SK-N-SH (cell line): ENCODE data around the gene SPTBN1. TPM values are rescaled to one million over a fixed set of nuclear protein-coding genes. Genes with fewer than 3 reads are reported as not detected.

Experiments used
- CTCF ChIA-PET: fragments of 300-600, 350-600 bp; formaldehyde crosslinking; extraction: SDS; loops from one replicate; lab custom pipeline; 2021; lab: Yijun Ruan, JAX
- POLR2A ChIA-PET: fragments of 350-600 bp; sonication (Branson Sonifier 250); formaldehyde crosslinking; extraction: SDS; loops from one replicate; lab custom pipeline; 2020; ENCODE audit warnings: antibody characterized with exemption, inconsistent platforms; lab: Yijun Ruan, JAX
- DNase-seq: peaks from one replicate; pipeline ENCODE4 v3.0.0; 2012
- H2AFZ ChIP-seq: fragments of 200-600 bp; sonication (generic); 2 replicates; pipeline ENCODE4 v1.8.1; 2016; ENCODE audit warnings: antibody characterized with exemption, mild to moderate bottlenecking, low read depth
- H3F3A ChIP-seq: fragments of 200-600 bp; sonication (generic); replicated peaks from 2 replicates; pipeline ENCODE3; 2016; ENCODE audit warnings: antibody characterized with exemption, mild to moderate bottlenecking; ENCODE audit not compliant: insufficient read depth
- H3K27ac ChIP-seq, 2 experiments: fragments of 200-500 bp in 1 of 2; fragments of 200-600 bp in 1 of 2; sonication (Bioruptor generic) in 1 of 2; sonication (generic), shearing (Covaris generic) in 1 of 2; 2 replicates each; pipeline versions ENCODE4 v1.5.1 to v1.6.1; 2014 to 2016; ENCODE audit warnings: low read depth in 2 of 2, inconsistent platforms in 1 of 2, low read length in 1 of 2, mild to moderate bottlenecking in 1 of 2, mixed read lengths in 1 of 2
- H3K27me3 ChIP-seq: fragments of 200-600 bp; sonication (generic), shearing (Covaris generic); 2 replicates; pipeline ENCODE4 v1.6.1; 2016; ENCODE audit warnings: mixed run types; ENCODE audit not compliant: insufficient read depth
- H3K36me3 ChIP-seq, 2 experiments: fragments of 200-500 bp in 1 of 2; fragments of 200-600 bp in 1 of 2; sonication (Bioruptor generic) in 1 of 2; sonication (generic) in 1 of 2; replicated peaks in 1 of 2; 2 replicates each; pipeline versions ENCODE3 to v1.5.1; 2014 to 2016; ENCODE audit warnings: low read length in 1 of 2, mild to moderate bottlenecking in 1 of 2; ENCODE audit not compliant: insufficient read depth in 2 of 2, control insufficient read depth in 1 of 2
- H3K4me1 ChIP-seq, 2 experiments: fragments of 200-500 bp in 1 of 2; fragments of 200-600 bp in 1 of 2; sonication (Bioruptor generic) in 1 of 2; sonication (generic), shearing (Covaris generic) in 1 of 2; 2 replicates each; pipeline versions ENCODE4 v1.5.1 to v1.6.1; 2014 to 2016; ENCODE audit warnings: low read depth in 1 of 2, low read length in 1 of 2, mixed run types in 1 of 2; ENCODE audit not compliant: insufficient read depth in 2 of 2, control insufficient read depth in 1 of 2
- H3K4me2 ChIP-seq: fragments of 200-600 bp; sonication (generic), shearing (Covaris generic); 2 replicates; pipeline ENCODE4 v1.6.1; 2017; ENCODE audit warnings: mixed run types
- H3K4me3 ChIP-seq, 2 experiments: fragments of 200-500 bp in 1 of 2; fragments of 200-600 bp in 1 of 2; sonication (Bioruptor generic) in 1 of 2; sonication (generic), shearing (Covaris generic) in 1 of 2; 2 replicates each; pipeline versions ENCODE4 v1.5.1 to v1.8.1; 2014 to 2016; ENCODE audit warnings: low read depth in 2 of 2, inconsistent platforms in 1 of 2, low read length in 1 of 2, mild to moderate bottlenecking in 1 of 2, mixed read lengths in 1 of 2, moderate library complexity in 1 of 2
- H3K79me2 ChIP-seq: fragments of 200-600 bp; sonication (generic); 2 replicates; pipeline ENCODE4 v1.8.1; 2017; ENCODE audit warnings: mild to moderate bottlenecking; ENCODE audit not compliant: insufficient read depth
- H3K9ac ChIP-seq: fragments of 200-600 bp; sonication (generic); 2 replicates; pipeline ENCODE4 v1.6.1; 2017; ENCODE audit warnings: mixed run types
- H3K9me2 ChIP-seq: fragments of 200-600 bp; sonication (generic); 2 replicates; pipeline ENCODE4 v1.6.1; 2017; ENCODE audit warnings: mixed run types
- H3K9me3 ChIP-seq: fragments of 200-600 bp; sonication (generic); 2 replicates; pipeline ENCODE4 v1.6.1; 2017; ENCODE audit warnings: mixed run types, mild to moderate bottlenecking, moderate library complexity
- H4K20me1 ChIP-seq: fragments of 200-600 bp; sonication (generic); 2 replicates; pipeline ENCODE4 v1.6.1; 2017; ENCODE audit warnings: mild to moderate bottlenecking, mixed run types; ENCODE audit not compliant: insufficient read depth
- ELF1 ChIP-seq: IDR thresholded peaks from 2 replicates; pipeline ENCODE4 v1.4.0; 2012
- EZH2phosphoT487 ChIP-seq: fragments of 200-600 bp; sonication (generic); IDR thresholded peaks from 2 replicates; pipeline ENCODE4 v1.6.1; 2017; ENCODE audit warnings: low read depth, mixed run types, mild to moderate bottlenecking, antibody characterized with exemption, moderate library complexity, borderline replicate concordance
- FOSL2 ChIP-seq: IDR thresholded peaks from 2 replicates; pipeline ENCODE4 v1.4.0; 2012; ENCODE audit warnings: low read depth, mild to moderate bottlenecking, moderate library complexity, borderline replicate concordance
- FOXJ3 ChIP-seq: sonication (generic); formaldehyde crosslinking; IDR thresholded peaks from 2 replicates; pipeline ENCODE4 v1.5.1; 2020; ENCODE audit warnings: mild to moderate bottlenecking, missing genetic modification reagents
- MEF2A ChIP-seq: IDR thresholded peaks from 2 replicates; pipeline ENCODE4 v1.4.0; 2012; ENCODE audit warnings: low read depth, borderline replicate concordance
- MXI1 ChIP-seq: IDR thresholded peaks from 2 replicates; pipeline ENCODE4 v1.6.1; 2012; ENCODE audit warnings: mild to moderate bottlenecking, low read depth, low read length, improper control_type of control experiment
- NRF1 ChIP-seq: IDR thresholded peaks from 2 replicates; pipeline ENCODE4 v1.6.1; 2012; ENCODE audit warnings: low read depth, mild to moderate bottlenecking, low read length
- POLR2AphosphoS5 ChIP-seq: IDR thresholded peaks from 2 replicates; pipeline ENCODE4 v1.6.1; 2012; ENCODE audit warnings: low read depth, low read length
- RCOR1 ChIP-seq: fragments of 150-350 bp; IDR thresholded peaks from 2 replicates; pipeline ENCODE4 v1.6.1; 2017; ENCODE audit warnings: antibody characterized with exemption, low read length
- RFX5 ChIP-seq: IDR thresholded peaks from 2 replicates; pipeline ENCODE4 v1.6.1; 2012; ENCODE audit warnings: mild to moderate bottlenecking, improper control_type of control experiment, low read length
- RXRA ChIP-seq: IDR thresholded peaks from 2 replicates; pipeline ENCODE4 v1.4.0; 2012; ENCODE audit warnings: low read depth, mild to moderate bottlenecking, borderline replicate concordance
- SMC3 ChIP-seq: IDR thresholded peaks from 2 replicates; pipeline ENCODE4 v1.6.1; 2012; ENCODE audit warnings: low read depth, low read length, improper control_type of control experiment
- YY1 ChIP-seq: IDR thresholded peaks from 2 replicates; pipeline ENCODE4 v1.4.0; 2012; ENCODE audit warnings: low read depth, mild to moderate bottlenecking
- WGBS: methylation state at CpG from one replicate; pipeline ENCODE4 v1.1.6; 2017; ENCODE audit warnings: low lambda C conversion rate; 5-methylcytosine and 5-hydroxymethylcytosine counted together
- polyA plus RNA-seq, 3 experiments: library from polyadenylated mRNA; depleted of rRNA; stranded (reverse); fragments of >200 nt; gene quantifications; 2 replicates each; pipeline ENCODE4 v1.2.3, GENCODE V29; 2012
- TF ChIP-seq, protein P1 (sequence below): fragments of 150-350 bp; IDR thresholded peaks from 2 replicates; pipeline ENCODE4 v1.6.1; 2016; ENCODE audit warnings: mild to moderate bottlenecking, low read depth, low read length
- TF ChIP-seq, protein P2 (sequence below): fragments of 200-600 bp; sonication (generic); IDR thresholded peaks from 2 replicates; pipeline ENCODE4 v1.6.1; 2017; ENCODE audit warnings: antibody characterized with exemption, mild to moderate bottlenecking, moderate library complexity
- TF ChIP-seq, protein P3 (sequence below): IDR thresholded peaks from 2 replicates; pipeline ENCODE4 v1.6.1; 2012; ENCODE audit warnings: mild to moderate bottlenecking, low read depth, low read length, moderate library complexity

The SPTBN1 gene
- polyA plus RNA-seq, 1 of the 3 experiments (the other 2 are of a cell fraction) = 29.1 TPM

DNA sequence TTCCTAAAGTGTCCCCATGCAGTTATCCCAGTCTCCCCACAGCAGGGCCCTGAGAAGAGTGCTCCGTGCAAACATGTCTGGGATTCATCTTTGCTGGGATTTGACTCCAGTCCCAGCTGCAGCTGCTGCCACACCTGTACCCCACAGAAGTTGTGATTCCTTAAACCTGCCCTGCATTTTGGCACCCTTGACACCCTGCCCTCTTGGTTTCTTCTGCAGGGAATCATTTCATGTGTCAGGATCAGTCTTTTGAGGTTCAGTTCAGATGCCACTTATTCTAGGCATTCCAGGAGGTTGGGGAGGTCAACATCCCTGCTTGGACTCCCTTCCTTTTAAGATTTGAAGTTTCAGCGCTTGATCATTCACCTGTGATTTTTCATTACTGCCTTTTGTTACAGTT is 108.3 kb downstream of the SPTBN1 start:
- ChIA-PET POLR2A (no interaction called here), CTCF (no interaction called here)
- H3K9ac ChIP-seq = no peak overlapping the region
- H4K20me1 ChIP-seq = peaks cover 4% of the 10 kb centered on the region; the same call in 1 of the 2 replicates
- DNase-seq = no peak
- H3K4me3 ChIP-seq = no peak overlapping the region
- H3K27me3 ChIP-seq = no peaks in the 10 kb centered on the region
- no peak overlapping the region for H2AFZ ChIP-seq
- H3K79me2 ChIP-seq = peaks cover 100% of the 10 kb centered on the region
- H3F3A ChIP-seq = peaks cover 20% of the 10 kb centered on the region
- no peak overlapping the region for H3K4me2 ChIP-seq
- no peak overlapping the region for H3K27ac ChIP-seq
- 100% methylated on average over 2 of the region's 2 CpGs for WGBS
- no peaks in the 10 kb centered on the region for H3K9me2 ChIP-seq
- H3K4me1 ChIP-seq = peaks cover 17 to 20% of the 10 kb centered on the region in 2 experiments
- no peak for TF ChIP-seq POLR2AphosphoS5
- TF ChIP-seq YY1 = no peak
- TF ChIP-seq RXRA = no peak
- TF ChIP-seq FOSL2 = no peak
- no peak for TF ChIP-seq ELF1
- TF ChIP-seq SMC3 = no peak
- no peak for TF ChIP-seq RFX5
- TF ChIP-seq, protein P1, sequence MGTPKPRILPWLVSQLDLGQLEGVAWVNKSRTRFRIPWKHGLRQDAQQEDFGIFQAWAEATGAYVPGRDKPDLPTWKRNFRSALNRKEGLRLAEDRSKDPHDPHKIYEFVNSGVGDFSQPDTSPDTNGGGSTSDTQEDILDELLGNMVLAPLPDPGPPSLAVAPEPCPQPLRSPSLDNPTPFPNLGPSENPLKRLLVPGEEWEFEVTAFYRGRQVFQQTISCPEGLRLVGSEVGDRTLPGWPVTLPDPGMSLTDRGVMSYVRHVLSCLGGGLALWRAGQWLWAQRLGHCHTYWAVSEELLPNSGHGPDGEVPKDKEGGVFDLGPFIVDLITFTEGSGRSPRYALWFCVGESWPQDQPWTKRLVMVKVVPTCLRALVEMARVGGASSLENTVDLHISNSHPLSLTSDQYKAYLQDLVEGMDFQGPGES = no peak
- TF ChIP-seq, protein P2, sequence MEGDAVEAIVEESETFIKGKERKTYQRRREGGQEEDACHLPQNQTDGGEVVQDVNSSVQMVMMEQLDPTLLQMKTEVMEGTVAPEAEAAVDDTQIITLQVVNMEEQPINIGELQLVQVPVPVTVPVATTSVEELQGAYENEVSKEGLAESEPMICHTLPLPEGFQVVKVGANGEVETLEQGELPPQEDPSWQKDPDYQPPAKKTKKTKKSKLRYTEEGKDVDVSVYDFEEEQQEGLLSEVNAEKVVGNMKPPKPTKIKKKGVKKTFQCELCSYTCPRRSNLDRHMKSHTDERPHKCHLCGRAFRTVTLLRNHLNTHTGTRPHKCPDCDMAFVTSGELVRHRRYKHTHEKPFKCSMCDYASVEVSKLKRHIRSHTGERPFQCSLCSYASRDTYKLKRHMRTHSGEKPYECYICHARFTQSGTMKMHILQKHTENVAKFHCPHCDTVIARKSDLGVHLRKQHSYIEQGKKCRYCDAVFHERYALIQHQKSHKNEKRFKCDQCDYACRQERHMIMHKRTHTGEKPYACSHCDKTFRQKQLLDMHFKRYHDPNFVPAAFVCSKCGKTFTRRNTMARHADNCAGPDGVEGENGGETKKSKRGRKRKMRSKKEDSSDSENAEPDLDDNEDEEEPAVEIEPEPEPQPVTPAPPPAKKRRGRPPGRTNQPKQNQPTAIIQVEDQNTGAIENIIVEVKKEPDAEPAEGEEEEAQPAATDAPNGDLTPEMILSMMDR = no peak
- TF ChIP-seq NRF1 = no peak
- TF ChIP-seq RCOR1 = no peak
- TF ChIP-seq MEF2A = no peak
- TF ChIP-seq FOXJ3 (CRISPR knock-in tag) = no peak
- no peak for TF ChIP-seq EZH2phosphoT487
- TF ChIP-seq MXI1 = no peak
- TF ChIP-seq, protein P3, sequence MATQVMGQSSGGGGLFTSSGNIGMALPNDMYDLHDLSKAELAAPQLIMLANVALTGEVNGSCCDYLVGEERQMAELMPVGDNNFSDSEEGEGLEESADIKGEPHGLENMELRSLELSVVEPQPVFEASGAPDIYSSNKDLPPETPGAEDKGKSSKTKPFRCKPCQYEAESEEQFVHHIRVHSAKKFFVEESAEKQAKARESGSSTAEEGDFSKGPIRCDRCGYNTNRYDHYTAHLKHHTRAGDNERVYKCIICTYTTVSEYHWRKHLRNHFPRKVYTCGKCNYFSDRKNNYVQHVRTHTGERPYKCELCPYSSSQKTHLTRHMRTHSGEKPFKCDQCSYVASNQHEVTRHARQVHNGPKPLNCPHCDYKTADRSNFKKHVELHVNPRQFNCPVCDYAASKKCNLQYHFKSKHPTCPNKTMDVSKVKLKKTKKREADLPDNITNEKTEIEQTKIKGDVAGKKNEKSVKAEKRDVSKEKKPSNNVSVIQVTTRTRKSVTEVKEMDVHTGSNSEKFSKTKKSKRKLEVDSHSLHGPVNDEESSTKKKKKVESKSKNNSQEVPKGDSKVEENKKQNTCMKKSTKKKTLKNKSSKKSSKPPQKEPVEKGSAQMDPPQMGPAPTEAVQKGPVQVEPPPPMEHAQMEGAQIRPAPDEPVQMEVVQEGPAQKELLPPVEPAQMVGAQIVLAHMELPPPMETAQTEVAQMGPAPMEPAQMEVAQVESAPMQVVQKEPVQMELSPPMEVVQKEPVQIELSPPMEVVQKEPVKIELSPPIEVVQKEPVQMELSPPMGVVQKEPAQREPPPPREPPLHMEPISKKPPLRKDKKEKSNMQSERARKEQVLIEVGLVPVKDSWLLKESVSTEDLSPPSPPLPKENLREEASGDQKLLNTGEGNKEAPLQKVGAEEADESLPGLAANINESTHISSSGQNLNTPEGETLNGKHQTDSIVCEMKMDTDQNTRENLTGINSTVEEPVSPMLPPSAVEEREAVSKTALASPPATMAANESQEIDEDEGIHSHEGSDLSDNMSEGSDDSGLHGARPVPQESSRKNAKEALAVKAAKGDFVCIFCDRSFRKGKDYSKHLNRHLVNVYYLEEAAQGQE = no peak
- peaks cover 0 to 8% of the 10 kb centered on the region in 2 experiments for H3K36me3 ChIP-seq
- no peaks in the 10 kb centered on the region for H3K9me3 ChIP-seq
